Nucleus accumbens (tissue), 56 donors: ENCODE measurements around the gene MAPT.
"Not testable (repeated sequence)": the region's sequence is repeated elsewhere in the genome, so short reads cannot be mapped to it uniquely, and the experiment has no call there.

Experiments used
- DNase-seq, 56 donors: peaks; one replicate each; lab custom pipeline; 2025; lab: John Stamatoyannopoulos, UW

MAPT gene

DNA sequence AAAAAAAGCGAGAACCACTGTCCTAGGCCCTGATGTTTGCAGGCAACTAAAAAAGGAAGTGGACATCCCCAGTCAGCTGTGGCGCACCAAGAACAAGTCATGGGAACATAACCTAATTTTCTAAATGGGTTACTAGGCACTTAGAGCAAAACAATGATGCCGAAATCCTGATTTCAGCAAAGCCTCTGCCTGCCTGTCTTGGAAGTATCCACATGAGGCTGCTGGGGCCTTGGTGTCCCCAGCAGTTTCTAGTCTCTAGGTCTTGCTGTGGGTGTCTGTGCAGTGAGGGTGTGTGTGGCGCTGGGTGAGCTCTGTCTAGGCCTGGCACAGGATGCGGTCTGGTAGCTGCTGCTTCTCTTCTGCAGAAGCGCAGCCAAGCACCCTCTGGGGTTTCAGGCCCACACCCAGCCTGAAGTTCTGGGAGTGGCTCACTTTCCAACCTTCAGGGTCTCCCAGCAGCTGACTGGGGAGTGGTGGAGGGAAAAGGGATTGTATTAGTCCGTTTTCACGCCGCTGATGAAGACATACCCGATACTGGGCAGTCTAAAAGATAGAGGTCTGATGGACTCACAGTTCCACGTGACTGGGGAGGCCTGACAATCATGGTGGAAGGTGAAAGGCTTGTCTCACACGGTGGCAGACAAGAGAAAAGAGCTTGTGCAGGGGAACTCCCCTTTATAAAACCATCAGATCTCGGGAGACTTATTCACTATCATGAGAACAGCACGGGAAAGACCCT, 125.8 kb downstream of the MAPT start:
- DNase-seq = no peak

DNA sequence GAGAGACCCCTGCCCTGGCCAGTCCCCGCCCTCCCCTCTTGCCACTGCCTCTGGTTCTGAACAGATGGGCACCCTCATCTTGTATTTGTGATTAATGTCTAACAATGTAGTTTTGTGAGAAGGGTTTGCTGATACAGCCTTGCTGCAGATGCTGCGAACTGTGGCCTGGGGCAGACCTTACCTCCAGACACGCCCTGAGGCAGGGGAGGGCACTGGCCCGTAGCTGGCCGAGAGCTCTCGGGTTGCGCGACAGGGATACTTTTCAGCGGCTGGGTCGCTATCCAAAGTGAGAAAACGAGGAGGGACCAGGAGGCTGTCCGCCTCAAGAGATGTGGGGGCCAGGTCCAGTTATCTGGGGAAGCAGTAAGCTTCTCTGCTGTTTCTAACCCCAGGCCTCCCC, 126.6 kb downstream of the MAPT start:
- no peak for DNase-seq

DNA sequence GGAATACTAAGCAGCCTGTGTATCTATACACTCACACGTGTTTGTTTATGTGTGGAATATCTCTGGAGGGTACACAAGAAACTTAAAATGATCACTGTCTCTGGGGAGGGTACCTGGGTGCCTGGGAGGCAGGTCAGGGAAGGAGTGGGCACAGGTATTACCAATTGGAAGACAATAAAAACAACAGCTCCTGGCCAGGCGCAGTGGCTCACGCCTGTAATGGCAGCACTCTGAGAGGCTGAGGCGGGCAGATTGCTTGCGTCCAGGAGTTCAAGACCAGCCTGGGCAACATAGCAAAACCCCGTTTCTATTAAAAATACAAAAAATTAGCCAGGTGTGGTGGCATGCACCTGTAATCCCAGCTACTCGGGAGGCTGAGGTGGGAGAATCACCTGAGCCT, 129.0 kb downstream of the MAPT start:
- not testable (repeated sequence) for DNase-seq

DNA sequence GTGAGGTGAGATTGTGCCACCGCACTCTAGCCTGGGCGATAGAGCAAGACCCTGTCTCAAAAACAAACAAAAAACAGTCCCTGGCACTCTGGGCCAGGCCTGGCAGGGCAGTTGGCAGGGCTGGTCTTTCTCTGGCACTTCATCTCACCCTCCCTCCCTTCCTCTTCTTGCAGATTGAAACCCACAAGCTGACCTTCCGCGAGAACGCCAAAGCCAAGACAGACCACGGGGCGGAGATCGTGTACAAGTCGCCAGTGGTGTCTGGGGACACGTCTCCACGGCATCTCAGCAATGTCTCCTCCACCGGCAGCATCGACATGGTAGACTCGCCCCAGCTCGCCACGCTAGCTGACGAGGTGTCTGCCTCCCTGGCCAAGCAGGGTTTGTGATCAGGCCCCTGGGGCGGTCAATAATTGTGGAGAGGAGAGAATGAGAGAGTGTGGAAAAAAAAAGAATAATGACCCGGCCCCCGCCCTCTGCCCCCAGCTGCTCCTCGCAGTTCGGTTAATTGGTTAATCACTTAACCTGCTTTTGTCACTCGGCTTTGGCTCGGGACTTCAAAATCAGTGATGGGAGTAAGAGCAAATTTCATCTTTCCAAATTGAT, 129.5 kb downstream of the MAPT start:
- peak in 6 of 56 donors; percentile 19 to 49 (median 35) for DNase-seq

DNA sequence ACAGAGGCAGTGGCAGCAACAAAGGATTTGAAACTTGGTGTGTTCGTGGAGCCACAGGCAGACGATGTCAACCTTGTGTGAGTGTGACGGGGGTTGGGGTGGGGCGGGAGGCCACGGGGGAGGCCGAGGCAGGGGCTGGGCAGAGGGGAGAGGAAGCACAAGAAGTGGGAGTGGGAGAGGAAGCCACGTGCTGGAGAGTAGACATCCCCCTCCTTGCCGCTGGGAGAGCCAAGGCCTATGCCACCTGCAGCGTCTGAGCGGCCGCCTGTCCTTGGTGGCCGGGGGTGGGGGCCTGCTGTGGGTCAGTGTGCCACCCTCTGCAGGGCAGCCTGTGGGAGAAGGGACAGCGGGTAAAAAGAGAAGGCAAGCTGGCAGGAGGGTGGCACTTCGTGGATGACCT, 130.2 kb downstream of the MAPT start:
- no peak for DNase-seq

DNA sequence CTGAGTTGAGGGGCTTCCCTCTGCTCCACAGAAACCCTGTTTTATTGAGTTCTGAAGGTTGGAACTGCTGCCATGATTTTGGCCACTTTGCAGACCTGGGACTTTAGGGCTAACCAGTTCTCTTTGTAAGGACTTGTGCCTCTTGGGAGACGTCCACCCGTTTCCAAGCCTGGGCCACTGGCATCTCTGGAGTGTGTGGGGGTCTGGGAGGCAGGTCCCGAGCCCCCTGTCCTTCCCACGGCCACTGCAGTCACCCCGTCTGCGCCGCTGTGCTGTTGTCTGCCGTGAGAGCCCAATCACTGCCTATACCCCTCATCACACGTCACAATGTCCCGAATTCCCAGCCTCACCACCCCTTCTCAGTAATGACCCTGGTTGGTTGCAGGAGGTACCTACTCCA, 130.7 kb downstream of the MAPT start:
- no peak for DNase-seq

DNA sequence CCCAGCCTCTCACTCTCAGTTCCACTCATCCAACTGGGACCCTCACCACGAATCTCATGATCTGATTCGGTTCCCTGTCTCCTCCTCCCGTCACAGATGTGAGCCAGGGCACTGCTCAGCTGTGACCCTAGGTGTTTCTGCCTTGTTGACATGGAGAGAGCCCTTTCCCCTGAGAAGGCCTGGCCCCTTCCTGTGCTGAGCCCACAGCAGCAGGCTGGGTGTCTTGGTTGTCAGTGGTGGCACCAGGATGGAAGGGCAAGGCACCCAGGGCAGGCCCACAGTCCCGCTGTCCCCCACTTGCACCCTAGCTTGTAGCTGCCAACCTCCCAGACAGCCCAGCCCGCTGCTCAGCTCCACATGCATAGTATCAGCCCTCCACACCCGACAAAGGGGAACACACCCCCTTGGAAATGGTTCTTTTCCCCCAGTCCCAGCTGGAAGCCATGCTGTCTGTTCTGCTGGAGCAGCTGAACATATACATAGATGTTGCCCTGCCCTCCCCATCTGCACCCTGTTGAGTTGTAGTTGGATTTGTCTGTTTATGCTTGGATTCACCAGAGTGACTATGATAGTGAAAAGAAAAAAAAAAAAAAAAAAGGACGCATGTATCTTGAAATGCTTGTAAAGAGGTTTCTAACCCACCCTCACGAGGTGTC, 131.3 kb downstream of the MAPT start:
- DNase-seq = no peak

DNA sequence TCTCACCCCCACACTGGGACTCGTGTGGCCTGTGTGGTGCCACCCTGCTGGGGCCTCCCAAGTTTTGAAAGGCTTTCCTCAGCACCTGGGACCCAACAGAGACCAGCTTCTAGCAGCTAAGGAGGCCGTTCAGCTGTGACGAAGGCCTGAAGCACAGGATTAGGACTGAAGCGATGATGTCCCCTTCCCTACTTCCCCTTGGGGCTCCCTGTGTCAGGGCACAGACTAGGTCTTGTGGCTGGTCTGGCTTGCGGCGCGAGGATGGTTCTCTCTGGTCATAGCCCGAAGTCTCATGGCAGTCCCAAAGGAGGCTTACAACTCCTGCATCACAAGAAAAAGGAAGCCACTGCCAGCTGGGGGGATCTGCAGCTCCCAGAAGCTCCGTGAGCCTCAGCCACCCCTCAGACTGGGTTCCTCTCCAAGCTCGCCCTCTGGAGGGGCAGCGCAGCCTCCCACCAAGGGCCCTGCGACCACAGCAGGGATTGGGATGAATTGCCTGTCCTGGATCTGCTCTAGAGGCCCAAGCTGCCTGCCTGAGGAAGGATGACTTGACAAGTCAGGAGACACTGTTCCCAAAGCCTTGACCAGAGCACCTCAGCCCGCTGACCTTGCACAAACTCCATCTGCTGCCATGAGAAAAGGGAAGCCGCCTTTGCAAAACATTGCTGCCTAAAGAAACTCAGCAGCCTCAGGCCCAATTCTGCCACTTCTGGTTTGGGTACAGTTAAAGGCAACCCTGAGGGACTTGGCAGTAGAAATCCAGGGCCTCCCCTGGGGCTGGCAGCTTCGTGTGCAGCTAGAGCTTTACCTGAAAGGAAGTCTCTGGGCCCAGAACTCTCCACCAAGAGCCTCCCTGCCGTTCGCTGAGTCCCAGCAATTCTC, 132.1 kb downstream of the MAPT start:
- peak in 3 of 56 donors; percentile 8 to 17 (median 9) for DNase-seq

DNA sequence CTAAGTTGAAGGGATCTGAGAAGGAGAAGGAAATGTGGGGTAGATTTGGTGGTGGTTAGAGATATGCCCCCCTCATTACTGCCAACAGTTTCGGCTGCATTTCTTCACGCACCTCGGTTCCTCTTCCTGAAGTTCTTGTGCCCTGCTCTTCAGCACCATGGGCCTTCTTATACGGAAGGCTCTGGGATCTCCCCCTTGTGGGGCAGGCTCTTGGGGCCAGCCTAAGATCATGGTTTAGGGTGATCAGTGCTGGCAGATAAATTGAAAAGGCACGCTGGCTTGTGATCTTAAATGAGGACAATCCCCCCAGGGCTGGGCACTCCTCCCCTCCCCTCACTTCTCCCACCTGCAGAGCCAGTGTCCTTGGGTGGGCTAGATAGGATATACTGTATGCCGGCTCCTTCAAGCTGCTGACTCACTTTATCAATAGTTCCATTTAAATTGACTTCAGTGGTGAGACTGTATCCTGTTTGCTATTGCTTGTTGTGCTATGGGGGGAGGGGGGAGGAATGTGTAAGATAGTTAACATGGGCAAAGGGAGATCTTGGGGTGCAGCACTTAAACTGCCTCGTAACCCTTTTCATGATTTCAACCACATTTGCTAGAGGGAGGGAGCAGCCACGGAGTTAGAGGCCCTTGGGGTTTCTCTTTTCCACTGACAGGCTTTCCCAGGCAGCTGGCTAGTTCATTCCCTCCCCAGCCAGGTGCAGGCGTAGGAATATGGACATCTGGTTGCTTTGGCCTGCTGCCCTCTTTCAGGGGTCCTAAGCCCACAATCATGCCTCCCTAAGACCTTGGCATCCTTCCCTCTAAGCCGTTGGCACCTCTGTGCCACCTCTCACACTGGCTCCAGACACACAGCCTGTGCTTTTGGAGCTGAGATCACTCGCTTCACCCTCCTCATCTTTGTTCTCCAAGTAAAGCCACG, 133.0 kb downstream of the MAPT start:
- DNase-seq = no peak

DNA sequence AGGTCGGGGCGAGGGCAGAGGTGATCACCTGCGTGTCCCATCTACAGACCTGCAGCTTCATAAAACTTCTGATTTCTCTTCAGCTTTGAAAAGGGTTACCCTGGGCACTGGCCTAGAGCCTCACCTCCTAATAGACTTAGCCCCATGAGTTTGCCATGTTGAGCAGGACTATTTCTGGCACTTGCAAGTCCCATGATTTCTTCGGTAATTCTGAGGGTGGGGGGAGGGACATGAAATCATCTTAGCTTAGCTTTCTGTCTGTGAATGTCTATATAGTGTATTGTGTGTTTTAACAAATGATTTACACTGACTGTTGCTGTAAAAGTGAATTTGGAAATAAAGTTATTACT, 133.6 kb downstream of the MAPT start:
- DNase-seq = no peak

DNA sequence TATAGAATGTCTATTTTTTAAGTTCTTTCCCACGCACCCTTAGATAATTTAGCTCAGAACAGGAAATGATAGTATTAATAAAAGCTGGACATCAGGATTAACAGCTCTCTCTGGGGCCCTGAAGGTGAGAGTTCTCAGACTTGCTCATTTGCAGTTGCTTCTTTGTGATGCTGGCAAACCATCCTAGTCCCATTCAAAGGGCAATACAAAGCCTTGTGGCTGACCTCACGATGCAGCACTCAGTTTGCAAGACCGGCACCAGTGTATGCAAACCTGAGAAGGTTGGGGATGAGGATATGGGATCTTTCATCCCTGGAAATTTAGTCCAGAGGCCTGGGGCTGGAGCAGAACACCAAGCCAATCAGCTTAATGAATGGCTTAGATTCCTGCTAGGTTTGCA, 134.0 kb downstream of the MAPT start:
- DNase-seq = no peak

DNA sequence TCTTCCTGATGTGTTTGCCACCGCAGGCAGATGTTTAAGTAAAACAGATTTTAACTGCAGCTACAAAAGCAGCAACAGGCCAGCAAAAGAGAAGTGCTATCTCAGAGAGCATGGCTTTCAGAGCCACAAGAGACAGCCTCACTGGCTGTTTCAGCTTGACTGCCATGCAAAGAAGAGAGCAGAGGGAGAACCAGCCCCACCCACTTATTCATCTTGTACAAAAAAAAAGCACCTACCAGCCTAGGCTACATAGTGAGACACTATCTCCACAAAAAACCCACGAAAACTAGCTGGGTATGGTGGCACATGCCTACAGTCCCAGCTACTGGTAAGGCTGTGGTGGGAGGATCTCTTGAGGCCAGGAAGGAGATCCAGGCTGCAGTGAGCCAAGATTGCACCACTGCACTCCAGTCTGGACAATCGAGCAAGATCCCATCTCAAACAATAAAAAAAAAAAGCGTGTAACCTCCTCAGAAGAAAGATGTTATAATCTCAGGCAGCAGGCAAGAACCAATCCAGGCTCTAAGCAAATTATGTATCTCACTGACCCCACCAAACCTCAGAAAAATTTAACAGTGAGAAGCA, 134.7 kb downstream of the MAPT start:
- DNase-seq = no peak

DNA sequence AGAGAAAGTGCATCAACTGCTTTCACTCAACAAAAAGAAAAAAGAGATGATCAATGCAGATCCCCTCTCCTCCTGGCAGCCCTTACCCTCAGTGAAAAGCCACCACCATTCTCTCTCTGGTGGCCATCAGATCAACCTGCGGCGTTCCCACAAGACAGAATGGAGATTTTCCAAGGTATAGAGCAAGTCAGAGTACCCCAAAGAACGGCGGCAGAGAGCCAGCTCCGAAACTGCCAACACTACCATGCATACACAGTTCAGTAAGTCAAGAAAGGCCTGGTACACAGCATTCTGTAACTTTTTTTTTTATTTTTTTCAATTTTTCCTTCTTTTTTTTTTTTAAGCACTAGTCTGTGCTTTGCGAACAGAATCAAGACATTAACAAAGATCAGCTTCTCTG, 135.3 kb downstream of the MAPT start:
- DNase-seq = no peak

DNA sequence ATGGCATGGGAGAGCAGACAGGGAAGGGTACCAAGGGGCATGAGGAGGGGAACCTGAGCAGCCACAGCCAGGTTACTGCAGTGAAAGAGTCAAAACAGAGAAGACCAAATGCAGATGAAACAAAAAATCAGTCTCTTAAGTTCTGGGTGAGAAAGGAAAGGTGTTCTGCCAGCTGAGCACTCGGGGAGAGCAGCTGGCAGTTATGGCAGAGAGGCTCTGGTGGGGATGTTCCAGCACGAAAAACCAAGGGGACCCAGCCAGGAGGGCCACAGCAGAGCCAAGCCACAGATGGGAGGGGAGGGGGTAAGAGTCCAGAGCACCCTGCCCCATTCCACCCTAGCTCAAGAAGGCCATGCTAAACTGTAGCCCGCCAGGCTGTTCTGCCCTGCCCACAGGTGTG, 136.4 kb downstream of the MAPT start:
- DNase-seq = no peak

DNA sequence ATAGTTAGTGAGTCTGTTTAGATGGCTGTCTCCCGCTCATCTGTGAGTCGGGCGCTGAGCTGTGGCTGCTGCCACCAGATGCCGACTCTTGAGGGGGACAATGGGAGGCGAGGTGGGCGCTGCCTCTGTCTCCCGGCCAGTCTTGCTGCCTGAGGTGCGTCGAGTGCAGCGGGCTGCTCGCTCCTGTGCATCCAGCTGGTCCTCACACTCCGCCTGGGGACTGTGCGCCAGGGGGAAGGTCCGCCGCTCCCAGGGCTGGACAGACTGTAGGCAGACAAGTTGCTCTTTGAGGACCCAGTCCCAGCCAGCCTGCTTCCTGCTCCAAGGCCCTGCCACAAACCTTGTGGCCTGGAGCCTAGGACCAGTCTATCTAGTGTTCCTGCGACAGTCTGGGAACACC, 137.1 kb downstream of the MAPT start:
- DNase-seq = no peak

DNA sequence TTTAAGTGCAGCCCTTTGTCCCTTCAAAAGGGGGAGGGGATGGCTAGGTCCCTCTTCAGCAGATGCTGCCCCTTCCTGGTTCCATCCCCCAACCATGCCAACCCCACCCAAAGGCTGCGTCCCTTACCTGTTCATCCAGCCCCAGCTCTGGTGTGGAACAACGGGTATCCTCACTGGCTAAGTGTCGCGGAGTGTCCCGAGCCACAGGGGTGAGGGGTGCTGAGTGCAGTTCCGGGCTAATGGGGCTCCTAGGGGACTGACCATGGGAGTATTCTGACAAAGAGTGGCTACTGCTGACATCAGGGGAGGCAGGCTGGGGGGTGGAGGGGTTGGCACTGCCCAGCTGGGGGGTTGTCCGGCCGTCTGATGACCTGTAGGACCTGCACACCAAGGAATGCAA, 137.6 kb downstream of the MAPT start:
- DNase-seq = no peak

DNA sequence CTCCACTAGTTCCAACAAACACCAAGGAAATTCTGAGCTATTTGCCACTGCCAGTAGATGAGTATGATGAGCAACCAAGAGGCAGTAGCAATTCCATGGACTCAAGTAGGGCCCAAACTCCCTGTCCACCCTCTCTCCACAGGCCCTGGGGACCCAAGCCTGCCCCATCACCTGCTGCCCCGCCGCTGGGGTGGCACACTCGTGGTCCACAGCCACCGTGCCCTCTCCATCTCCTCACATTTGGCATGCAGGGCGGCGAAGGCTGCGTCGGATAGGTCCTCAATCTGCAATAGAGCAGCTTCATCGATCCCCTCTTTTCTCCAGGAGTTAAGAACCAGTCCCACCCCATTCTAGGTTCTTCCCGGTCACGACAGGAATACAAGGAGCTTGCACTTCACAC, 138.6 kb downstream of the MAPT start:
- no peak for DNase-seq

DNA sequence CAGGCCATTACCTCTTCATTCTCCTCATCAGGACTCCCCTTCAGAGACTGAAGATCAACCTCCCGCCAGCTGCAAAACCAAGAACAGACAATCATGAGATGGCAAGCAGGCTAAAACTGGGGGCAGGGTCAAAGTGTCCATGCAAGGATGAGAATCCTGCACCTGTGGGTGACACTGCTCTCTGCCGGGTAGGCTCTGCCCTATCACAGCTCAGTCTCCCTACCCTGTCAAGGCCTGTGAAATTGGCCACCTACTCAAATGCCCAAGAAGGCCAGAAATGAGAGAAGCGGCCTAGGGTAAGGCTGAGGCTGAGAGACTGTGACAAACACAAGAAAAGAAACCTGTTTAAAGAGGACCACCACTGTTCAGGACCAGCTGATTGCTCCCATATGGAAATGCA, 139.0 kb downstream of the MAPT start:
- DNase-seq = no peak

DNA sequence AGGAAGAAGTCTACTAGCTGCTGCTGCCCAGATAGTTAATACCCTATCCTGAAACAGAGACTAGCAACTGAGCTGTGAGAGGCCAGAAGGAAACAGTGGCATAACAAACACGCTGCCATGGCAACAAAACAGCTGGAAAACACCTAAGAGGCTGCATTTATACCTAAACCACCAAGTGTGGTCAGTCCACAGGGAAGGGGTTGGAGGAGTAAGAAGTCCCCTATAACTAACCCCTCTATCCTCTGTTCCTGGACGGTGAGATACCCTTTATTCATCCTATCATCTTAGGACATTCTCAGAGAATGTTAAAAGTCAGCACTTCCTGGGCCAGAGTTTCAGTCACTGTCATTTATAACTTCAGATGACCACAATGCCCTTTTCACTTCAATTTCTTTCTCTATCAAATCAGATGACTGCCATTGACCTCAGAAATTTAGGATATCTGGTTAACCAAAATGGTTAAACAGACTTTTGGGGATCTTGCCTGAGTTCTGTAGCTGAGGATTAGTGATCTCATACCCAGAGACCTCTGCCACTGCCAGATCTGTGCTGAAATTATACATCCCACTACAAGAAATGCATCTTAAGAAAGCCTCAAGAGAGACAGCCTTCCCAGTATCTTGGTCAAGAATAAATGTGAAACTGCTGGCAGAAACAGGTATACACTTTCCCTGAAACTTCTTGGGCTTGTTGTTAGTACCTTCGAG, 140.9 kb downstream of the MAPT start:
- no peak for DNase-seq
